Epithelial cell of esophagus (primary cell): ENCODE results near the gene COL6A5.

ENCODE experiments used
- DNase-seq: peaks from one replicate; pipeline ENCODE4 v3.0.0; 2010; ENCODE audit warnings: low read depth
- H3K4me3 ChIP-seq: 2 replicates; pipeline ENCODE4 v1.5.1; 2011; ENCODE audit warnings: mild to moderate bottlenecking, low read length, control low read depth
- TF ChIP-seq, protein P1 (sequence below): IDR thresholded peaks from 2 replicates; pipeline ENCODE4 v1.5.1; 2011; ENCODE audit warnings: low read depth, mild to moderate bottlenecking, low read length, control low read depth, inconsistent platforms; ENCODE audit not compliant: insufficient read depth; ENCODE audit errors: missing control alignments

The COL6A5 gene

DNA sequence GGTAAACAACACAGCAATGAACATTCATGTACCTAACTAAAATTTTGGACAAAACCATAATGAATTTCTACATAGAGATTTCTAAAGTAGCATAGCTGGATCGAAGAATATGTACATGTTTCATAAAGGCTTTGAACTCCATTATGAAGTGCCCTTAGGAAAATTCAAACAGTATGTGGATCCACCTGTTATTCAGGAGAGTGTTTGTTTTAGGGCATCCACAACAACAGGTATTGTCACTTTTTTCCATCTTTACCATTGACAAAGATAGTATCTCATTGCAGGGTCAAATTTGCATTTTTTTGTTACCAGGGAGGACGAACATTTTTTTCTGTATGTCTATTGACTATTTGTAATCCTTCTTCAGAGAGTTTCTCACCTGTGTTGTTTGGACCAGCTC, 75.0 kb downstream of the COL6A5 start:
- TF ChIP-seq, protein P1, sequence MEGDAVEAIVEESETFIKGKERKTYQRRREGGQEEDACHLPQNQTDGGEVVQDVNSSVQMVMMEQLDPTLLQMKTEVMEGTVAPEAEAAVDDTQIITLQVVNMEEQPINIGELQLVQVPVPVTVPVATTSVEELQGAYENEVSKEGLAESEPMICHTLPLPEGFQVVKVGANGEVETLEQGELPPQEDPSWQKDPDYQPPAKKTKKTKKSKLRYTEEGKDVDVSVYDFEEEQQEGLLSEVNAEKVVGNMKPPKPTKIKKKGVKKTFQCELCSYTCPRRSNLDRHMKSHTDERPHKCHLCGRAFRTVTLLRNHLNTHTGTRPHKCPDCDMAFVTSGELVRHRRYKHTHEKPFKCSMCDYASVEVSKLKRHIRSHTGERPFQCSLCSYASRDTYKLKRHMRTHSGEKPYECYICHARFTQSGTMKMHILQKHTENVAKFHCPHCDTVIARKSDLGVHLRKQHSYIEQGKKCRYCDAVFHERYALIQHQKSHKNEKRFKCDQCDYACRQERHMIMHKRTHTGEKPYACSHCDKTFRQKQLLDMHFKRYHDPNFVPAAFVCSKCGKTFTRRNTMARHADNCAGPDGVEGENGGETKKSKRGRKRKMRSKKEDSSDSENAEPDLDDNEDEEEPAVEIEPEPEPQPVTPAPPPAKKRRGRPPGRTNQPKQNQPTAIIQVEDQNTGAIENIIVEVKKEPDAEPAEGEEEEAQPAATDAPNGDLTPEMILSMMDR = no peak
- no peak for DNase-seq
- no peak overlapping the region for H3K4me3 ChIP-seq

DNA sequence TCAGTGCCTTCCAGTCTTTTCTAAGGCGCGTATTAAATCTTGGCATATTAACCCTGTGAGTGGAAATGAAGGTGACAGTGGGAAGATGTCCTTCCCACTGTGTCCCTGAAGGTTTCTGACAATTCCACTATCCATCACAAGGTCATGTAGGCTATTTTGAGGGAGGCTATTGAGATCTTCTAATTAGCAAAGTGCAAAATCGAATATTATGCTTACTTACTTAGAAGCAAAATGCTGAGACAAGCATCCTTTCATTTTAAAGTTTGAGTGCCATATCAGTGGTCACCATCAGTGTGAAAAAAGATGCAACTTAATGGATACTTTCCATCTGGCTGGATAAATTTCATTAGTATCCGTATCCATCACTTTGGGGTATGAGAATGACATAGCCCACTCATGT, 77.6 kb downstream of the COL6A5 start:
- H3K4me3 ChIP-seq = no peak overlapping the region
- TF ChIP-seq, protein P1 = no peak
- no peak for DNase-seq

DNA sequence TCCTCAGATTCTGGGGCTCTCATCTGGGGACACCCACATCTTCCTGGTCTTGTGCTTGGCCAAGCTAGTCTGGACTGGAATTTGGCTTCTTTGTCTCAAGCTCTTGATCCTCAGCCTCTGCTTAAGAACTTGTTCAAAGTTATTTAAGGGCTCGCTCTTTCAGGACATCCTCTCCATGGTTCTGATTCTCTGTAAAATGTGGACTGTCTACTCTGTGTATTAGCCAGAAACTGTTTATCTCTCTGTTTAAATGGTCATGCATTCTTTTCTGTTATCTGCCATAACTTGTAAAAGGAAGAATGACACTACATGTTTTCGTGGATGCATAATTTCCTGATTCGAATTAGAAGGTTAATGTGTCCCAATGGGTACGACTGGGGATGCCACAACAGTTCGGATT, 79.4 kb downstream of the COL6A5 start:
- DNase-seq = no peak
- TF ChIP-seq, protein P1 = no peak
- H3K4me3 ChIP-seq = no peak overlapping the region

DNA sequence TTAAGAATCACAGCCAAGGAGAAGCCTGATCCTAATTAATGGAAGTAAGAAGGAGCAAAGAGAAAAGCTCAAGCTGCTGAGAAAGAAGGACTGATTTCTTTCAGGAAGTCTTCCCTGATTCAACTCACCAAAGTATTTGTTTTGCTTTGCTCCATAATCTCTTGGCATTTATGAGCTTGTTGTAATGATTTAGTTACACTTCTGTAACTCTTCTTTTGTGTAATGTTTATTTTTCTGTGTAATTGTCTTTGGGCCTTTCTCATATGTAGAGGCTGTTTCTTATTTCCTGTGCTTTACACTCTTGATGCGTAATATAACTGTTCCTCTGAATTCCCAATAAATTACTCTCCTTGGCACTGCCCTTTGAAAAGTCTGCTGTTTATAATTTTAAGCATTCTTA, 80.0 kb downstream of the COL6A5 start:
- no peak overlapping the region for H3K4me3 ChIP-seq
- TF ChIP-seq, protein P1 = no peak
- no peak for DNase-seq

DNA sequence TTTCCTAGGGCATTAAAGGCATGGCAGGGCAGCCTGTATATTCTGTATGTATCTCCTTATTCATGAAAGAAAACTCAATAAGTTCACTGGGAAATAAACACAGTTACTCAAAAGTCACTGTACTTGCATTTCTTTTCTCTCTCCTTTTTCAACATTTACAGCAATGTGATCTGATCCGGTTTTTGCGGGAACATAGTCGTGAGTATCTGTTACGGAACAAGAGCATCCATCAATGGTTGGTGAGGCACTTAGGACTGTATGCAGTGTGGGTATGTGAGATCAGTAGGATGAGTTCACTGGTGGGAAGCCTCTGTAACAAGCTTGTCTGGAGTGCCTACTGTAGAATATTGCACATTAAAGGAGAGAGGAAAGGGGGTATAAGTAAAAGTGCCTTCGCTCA, 80.7 kb downstream of the COL6A5 start:
- DNase-seq = no peak
- TF ChIP-seq, protein P1 = no peak
- no peak overlapping the region for H3K4me3 ChIP-seq

DNA sequence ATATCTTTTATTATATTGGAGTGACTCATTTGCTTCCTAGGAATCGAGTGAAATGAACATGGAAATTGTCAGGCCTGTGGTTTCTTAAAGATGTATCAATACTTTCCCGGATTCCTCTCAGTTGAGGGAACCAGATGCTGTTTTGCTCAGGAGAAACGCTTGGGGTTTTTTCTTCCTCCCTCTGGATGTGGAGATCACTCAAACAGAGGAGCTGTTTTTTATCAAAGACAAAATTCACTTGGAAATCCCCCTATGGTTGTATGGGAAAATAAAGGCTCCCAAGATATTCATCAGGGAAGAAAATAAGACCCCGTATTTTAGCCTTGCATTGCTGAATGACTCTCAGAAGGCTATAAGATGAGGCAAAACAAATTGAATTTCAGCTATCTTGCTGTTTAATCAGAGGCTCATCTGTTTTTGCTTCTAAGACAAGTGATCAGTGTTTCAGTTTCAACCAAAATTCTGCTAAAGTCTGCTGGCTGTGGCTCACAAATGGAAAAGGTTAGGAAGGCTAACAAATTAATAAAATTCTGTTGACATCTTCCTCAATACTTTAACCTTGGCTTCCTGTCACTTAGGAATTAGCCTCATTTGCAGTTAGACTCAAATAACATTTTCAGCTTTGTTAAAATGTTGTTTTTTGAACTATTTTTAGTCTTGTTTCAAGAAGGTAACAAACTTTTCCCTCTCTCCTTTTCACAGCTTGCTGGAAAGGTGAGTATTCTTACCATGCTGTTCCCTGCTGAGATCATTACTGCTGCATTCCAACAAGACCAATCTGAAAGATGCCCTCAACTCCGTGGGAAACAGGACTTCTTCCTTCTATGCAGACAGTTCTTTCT, 83.6 kb downstream of the COL6A5 start:
- TF ChIP-seq, protein P1 = no peak
- H3K4me3 ChIP-seq = no peak overlapping the region
- DNase-seq = no peak

DNA sequence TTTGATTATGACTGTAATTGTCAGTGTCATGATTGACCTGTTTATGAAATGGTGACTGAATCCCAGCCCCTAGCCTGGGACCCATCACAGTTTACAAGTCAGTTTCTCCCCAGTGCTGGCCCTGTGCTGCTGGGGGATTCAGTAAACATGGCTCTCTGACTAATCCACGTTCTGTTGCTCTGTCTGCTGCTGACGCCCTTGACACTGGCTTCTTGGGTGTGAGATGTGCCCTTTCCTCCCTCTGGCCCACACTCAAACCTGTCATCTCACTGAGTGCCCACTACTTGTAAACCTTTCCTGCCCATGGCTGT, 84.2 kb downstream of the COL6A5 start:
- no peak for DNase-seq
- TF ChIP-seq, protein P1 = no peak
- no peak overlapping the region for H3K4me3 ChIP-seq
